Mesendoderm (in vitro differentiated cells): Measurements from ENCODE around the gene OR2M5.

Experiments
- DNase-seq: peaks from one replicate; pipeline ENCODE4 v3.0.0; 2013
- H2AK5ac ChIP-seq: 2 replicates; pipeline ENCODE4 v1.6.1; 2013; ENCODE audit warnings: low read length, inconsistent platforms
- H2BK120ac ChIP-seq: 2 replicates; pipeline ENCODE4 v1.6.1; 2013; ENCODE audit warnings: low read depth, mild to moderate bottlenecking, low read length, moderate library complexity, mixed read lengths
- H2BK15ac ChIP-seq: replicated peaks from 2 replicates; pipeline ENCODE4 v1.6.1; 2013; ENCODE audit warnings: low read depth, mild to moderate bottlenecking, moderate library complexity
- H2BK5ac ChIP-seq: 2 replicates; pipeline ENCODE4 v1.6.1; 2013; ENCODE audit warnings: low read length, inconsistent platforms
- H3K18ac ChIP-seq: 2 replicates; pipeline ENCODE4 v1.6.1; 2013; ENCODE audit warnings: mild to moderate bottlenecking, low read length, mixed read lengths
- H3K23ac ChIP-seq: one replicate; pipeline ENCODE4 v1.6.1; 2013; ENCODE audit warnings: low read length
- H3K27ac ChIP-seq: 2 replicates; pipeline ENCODE4 v1.5.1; 2013; ENCODE audit warnings: low read depth, mild to moderate bottlenecking, inconsistent platforms, low read length, moderate library complexity
- H3K27me3 ChIP-seq: 2 replicates; pipeline ENCODE4 v1.6.1; 2013; ENCODE audit warnings: low read length, control low read depth, mild to moderate bottlenecking, inconsistent platforms; ENCODE audit not compliant: insufficient read depth, poor library complexity
- H3K36me3 ChIP-seq: 2 replicates; pipeline ENCODE4 v1.6.1; 2013; ENCODE audit warnings: low read length, inconsistent platforms; ENCODE audit not compliant: control insufficient read depth, insufficient read depth
- H3K4ac ChIP-seq: one replicate; pipeline ENCODE4 v1.6.1; 2013; ENCODE audit warnings: low read depth, mild to moderate bottlenecking, low read length, moderate library complexity
- H3K4me1 ChIP-seq: 2 replicates; pipeline ENCODE4 v1.6.1; 2013; ENCODE audit warnings: low read depth, low read length, inconsistent platforms; ENCODE audit not compliant: control insufficient read depth
- H3K4me2 ChIP-seq: 2 replicates; pipeline ENCODE4 v1.6.1; 2013; ENCODE audit warnings: low read length
- H3K4me3 ChIP-seq: 2 replicates; pipeline ENCODE4 v1.5.1; 2013; ENCODE audit warnings: mild to moderate bottlenecking, low read length
- H3K56ac ChIP-seq: one replicate; pipeline ENCODE4 v1.6.1; 2013; ENCODE audit warnings: low read length
- H3K79me1 ChIP-seq: 2 replicates; pipeline ENCODE4 v1.6.1; 2013; ENCODE audit warnings: low read length, inconsistent platforms
- H3K79me2 ChIP-seq: 2 replicates; pipeline ENCODE4 v1.6.1; 2013; ENCODE audit warnings: mild to moderate bottlenecking, low read length; ENCODE audit not compliant: control insufficient read depth, insufficient read depth
- H3K9ac ChIP-seq: 2 replicates; pipeline ENCODE4 v1.6.1; 2013; ENCODE audit warnings: low read length, inconsistent platforms
- H4K5ac ChIP-seq: one replicate; pipeline ENCODE4 v1.6.1; 2013; ENCODE audit warnings: low read length
- H4K8ac ChIP-seq: one replicate; pipeline ENCODE4 v1.6.1; 2013; ENCODE audit warnings: low read depth, mild to moderate bottlenecking, control low read depth, low read length, moderate library complexity
- WGBS: extraction: QIAGEN DNeasy Blood & Tissue Kit; methylation state at CpG from one replicate; pipeline ENCODE4 v1.1.7; 2013; ENCODE audit warnings: low lambda C conversion rate, missing lambda C conversion rate; ENCODE audit not compliant: insufficient coverage; ENCODE audit errors: extremely low coverage; 5-methylcytosine and 5-hydroxymethylcytosine counted together

Gene OR2M5

DNA sequence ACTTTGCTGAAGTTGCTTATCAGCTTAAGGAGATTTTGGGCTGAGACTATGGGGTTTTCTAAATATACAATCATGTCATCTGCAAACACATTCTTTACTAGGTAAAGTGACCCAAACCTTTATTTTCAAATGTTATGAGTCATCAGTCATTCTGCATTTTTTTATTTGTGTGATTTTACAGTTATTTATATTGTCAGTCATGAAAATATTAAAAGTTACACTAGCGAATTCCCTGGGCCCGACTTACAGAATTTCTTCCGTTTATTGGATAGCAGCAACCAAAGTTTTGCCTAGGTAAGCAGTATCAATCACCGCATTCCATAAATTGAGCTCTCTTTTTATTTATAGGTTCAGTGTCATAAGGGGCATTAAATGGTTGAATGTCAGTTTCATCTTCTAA is 13.8 kb downstream of the OR2M5 start:
- no peak overlapping the region for H2BK120ac ChIP-seq
- H3K9ac ChIP-seq: no peak overlapping the region
- no peaks in the 10 kb centered on the region for H3K79me2 ChIP-seq
- H3K23ac ChIP-seq: no peak overlapping the region
- WGBS: no CpG with 5 or more reads among the region's 4 CpGs
- no peaks in the 10 kb centered on the region for H3K27me3 ChIP-seq
- no peak overlapping the region for H3K18ac ChIP-seq
- H2AK5ac ChIP-seq: no peak overlapping the region
- no peak overlapping the region for H3K4me2 ChIP-seq
- no peak overlapping the region for H2BK5ac ChIP-seq
- no peak overlapping the region for H3K56ac ChIP-seq
- no peak overlapping the region for H2BK15ac ChIP-seq
- no peak overlapping the region for H4K8ac ChIP-seq
- no peak overlapping the region for H4K5ac ChIP-seq
- no peaks in the 10 kb centered on the region for H3K36me3 ChIP-seq
- H3K27ac ChIP-seq: no peak overlapping the region
- H3K4me3 ChIP-seq: no peak overlapping the region
- no peak for DNase-seq
- no peak overlapping the region for H3K4ac ChIP-seq
- no peaks in the 10 kb centered on the region for H3K4me1 ChIP-seq
- H3K79me1 ChIP-seq: no peaks in the 10 kb centered on the region

DNA sequence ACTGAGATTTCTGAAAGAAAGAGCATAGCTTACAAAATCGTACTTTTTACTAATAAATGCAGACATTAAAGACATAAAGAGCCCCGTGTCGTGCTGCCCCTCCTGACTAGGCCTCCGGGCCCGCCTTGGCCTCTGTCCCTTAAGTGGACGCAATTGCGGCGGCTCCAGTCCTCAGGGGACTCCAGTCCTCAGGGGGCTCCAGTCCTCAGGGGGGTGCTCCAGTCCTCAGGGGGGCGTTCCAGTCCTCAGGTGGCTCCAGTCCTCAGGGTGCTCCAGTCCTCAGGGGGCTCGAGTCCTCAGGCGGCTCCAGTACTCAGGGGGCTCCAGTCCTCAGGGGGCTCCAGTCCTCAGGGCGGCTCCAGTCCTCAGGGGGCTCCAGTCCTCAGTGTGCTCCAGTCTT is 19.1 kb downstream of the OR2M5 start:
- no peak for DNase-seq
- WGBS: no CpG with 5 or more reads among the region's 12 CpGs
- Histone ChIP-seq H3K27ac (no peak overlapping the region), H3K23ac (no peak overlapping the region), H2BK5ac (no peak overlapping the region), H3K4me3 (no peak overlapping the region), H2BK120ac (no peak overlapping the region), H2BK15ac (no peak overlapping the region), H3K27me3 (no peaks in the 10 kb centered on the region), H4K5ac (no peak overlapping the region), H4K8ac (no peak overlapping the region), H3K4ac (no peak overlapping the region), H3K79me2 (no peaks in the 10 kb centered on the region), H3K4me1 (no peaks in the 10 kb centered on the region), H3K4me2 (no peak overlapping the region), H2AK5ac (no peak overlapping the region), H3K56ac (no peak overlapping the region), H3K18ac (no peak overlapping the region), H3K9ac (no peak overlapping the region), H3K79me1 (no peaks in the 10 kb centered on the region), H3K36me3 (no peaks in the 10 kb centered on the region)

DNA sequence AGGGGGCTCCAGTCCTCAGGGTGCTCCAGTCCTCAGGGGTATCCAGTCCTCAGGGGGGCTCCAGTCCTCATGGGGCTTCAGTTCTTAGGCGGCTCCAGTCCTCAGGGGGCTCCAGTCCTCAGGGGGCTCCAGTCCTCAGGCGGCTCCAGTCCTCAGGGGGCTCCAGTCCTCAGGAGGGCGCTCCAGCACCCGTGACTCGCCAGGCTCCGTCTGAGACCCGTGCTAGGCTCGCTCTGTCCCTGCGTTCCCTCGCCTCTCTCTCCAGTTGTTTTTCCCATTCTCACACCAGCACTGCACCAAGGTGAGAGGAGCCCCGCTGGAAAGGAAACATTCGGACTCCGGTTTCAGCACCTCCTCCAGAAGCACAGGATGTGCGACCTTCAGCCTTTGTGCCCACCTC is 20.2 kb downstream of the OR2M5 start:
- Histone ChIP-seq H3K4me3 (no peak overlapping the region), H2AK5ac (no peak overlapping the region), H3K4me1 (no peaks in the 10 kb centered on the region), H3K27me3 (no peaks in the 10 kb centered on the region), H3K9ac (no peak overlapping the region), H2BK5ac (no peak overlapping the region), H4K8ac (no peak overlapping the region), H3K23ac (no peak overlapping the region), H3K4ac (no peak overlapping the region), H3K18ac (no peak overlapping the region), H2BK15ac (no peak overlapping the region), H3K79me2 (no peaks in the 10 kb centered on the region), H3K56ac (no peak overlapping the region), H3K27ac (no peak overlapping the region), H4K5ac (no peak overlapping the region), H2BK120ac (no peak overlapping the region), H3K4me2 (no peak overlapping the region), H3K79me1 (no peaks in the 10 kb centered on the region), H3K36me3 (no peaks in the 10 kb centered on the region)
- no CpG with 5 or more reads among the region's 14 CpGs for WGBS
- no peak for DNase-seq

DNA sequence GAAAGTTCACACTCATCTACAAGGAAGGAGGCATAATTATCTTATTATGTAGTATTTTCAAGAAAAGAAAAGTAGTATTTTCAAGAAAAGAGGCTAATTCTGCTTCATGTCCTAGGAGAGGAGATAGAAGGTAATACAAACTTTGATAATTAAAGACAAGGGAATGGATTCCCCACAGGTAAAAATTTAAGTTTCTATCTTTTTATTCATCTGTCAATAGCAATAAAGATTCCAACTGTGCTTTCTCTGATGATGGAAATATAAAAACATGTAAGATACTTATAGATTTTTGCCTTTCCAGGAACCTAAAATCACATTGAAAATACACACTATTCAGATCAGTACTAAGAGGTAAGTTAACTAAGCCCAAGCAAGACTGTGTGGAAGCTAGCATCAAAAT is 29.6 kb downstream of the OR2M5 start, which contains the start of gene OR2M2:
Gene OR2M2, plus strand, starts transcription at position 301 of the 400 bp plus-strand sequence. CDS start 5,165 bp downstream, outside the sequence.
- H3K56ac ChIP-seq: no peak within 1 kb of the TSS
- H4K5ac ChIP-seq: no peak within 1 kb of the TSS
- H3K4me2 ChIP-seq: no peak within 1 kb of the TSS
- no peak within 1 kb of the TSS for H3K27ac ChIP-seq
- H3K79me2 ChIP-seq: no peaks in the 10 kb centered on the region
- no peaks in the 10 kb centered on the region for H3K36me3 ChIP-seq
- H2BK120ac ChIP-seq: no peak within 1 kb of the TSS
- no peaks in the 10 kb centered on the region for H3K79me1 ChIP-seq
- H3K4ac ChIP-seq: no peak within 1 kb of the TSS
- no peaks in the 10 kb centered on the region for H3K4me1 ChIP-seq
- H3K18ac ChIP-seq: no peak within 1 kb of the TSS
- H2BK5ac ChIP-seq: no peak within 1 kb of the TSS
- no peak within 1 kb of the TSS for H2AK5ac ChIP-seq
- H3K4me3 ChIP-seq: no peak within 1 kb of the TSS
- no peak within 1 kb of the TSS for H2BK15ac ChIP-seq
- no peak within 1 kb of the TSS for H3K23ac ChIP-seq
- no peaks in the 10 kb centered on the region for H3K27me3 ChIP-seq
- H4K8ac ChIP-seq: no peak within 1 kb of the TSS
- no peak for DNase-seq
- H3K9ac ChIP-seq: no peak within 1 kb of the TSS

DNA sequence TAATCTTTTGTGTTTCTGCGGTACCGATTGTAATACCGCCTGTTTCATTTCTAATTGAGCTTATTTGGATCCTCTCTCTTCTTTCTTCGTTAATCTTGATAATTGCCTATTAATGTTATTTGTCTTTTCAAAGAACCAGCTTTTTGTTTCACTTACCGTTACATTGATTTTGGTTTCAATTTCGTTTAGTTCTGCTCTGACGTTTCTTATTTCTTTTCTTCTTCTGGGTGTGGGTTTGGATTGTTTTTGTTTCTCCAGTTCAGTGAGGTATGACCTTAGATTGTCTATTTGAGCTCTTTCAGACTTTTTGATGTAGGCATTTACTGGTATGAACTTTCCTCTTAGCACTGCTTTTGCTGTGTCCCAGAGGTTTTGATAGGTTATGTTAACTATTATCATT is 39.0 kb downstream of the OR2M5 start:
- Histone ChIP-seq H3K79me2 (no peaks in the 10 kb centered on the region), H2BK120ac (no peak overlapping the region), H2BK5ac (no peak overlapping the region), H3K4me3 (no peak overlapping the region), H3K4ac (no peak overlapping the region), H3K56ac (no peak overlapping the region), H3K9ac (no peak overlapping the region), H3K27ac (no peak overlapping the region), H3K23ac (no peak overlapping the region), H3K27me3 (no peaks in the 10 kb centered on the region), H2BK15ac (no peak overlapping the region), H3K18ac (no peak overlapping the region), H3K36me3 (no peaks in the 10 kb centered on the region), H2AK5ac (no peak overlapping the region), H3K79me1 (no peaks in the 10 kb centered on the region), H3K4me2 (no peak overlapping the region), H4K5ac (no peak overlapping the region), H3K4me1 (no peaks in the 10 kb centered on the region), H4K8ac (no peak overlapping the region)
- WGBS: no CpG with 5 or more reads among the region's 7 CpGs
- DNase-seq: no peak

DNA sequence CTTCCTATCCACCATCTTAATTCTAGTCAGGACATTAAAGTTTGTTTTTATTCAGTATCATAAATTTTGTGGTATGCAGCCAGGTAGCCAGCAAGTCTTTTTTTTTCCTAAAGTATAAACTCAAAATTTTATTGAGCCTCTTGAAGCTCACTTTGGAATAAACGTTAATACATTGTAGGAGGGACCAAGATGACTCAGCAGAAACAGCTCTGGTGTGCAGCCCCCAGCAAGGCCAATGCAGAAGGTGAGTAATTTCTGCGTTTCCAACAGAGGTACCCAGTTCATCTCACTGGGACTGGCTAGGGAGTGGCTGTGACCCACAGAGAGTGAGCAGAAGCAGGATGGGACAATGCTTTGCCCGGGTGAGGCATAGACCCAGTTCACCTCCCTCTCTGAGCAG is 42.4 kb downstream of the OR2M5 start:
- Histone ChIP-seq H3K4me2 (no peak overlapping the region), H2AK5ac (no peak overlapping the region), H4K8ac (no peak overlapping the region), H3K4me3 (no peak overlapping the region), H2BK5ac (no peak overlapping the region), H3K36me3 (no peaks in the 10 kb centered on the region), H3K56ac (no peak overlapping the region), H3K4me1 (no peaks in the 10 kb centered on the region), H3K23ac (no peak overlapping the region), H3K27me3 (no peaks in the 10 kb centered on the region), H3K4ac (no peak overlapping the region), H3K27ac (no peak overlapping the region), H3K18ac (no peak overlapping the region), H3K79me1 (no peaks in the 10 kb centered on the region), H3K9ac (no peak overlapping the region), H2BK120ac (no peak overlapping the region), H4K5ac (no peak overlapping the region), H3K79me2 (no peaks in the 10 kb centered on the region), H2BK15ac (no peak overlapping the region)
- DNase-seq: no peak
- no CpG with 5 or more reads among the region's 3 CpGs for WGBS
